WTC11 (cell line): Measurements from ENCODE around the gene METTL15. TPM values are rescaled to one million over a fixed set of nuclear protein-coding genes. Genes with fewer than 3 reads are reported as not detected.

Experiments
- ATAC-seq: fragments of 200-7000 bp; cut with Tn5 transposase; 2 replicates; pipeline ENCODE4 v1.10.0; 2021; ENCODE audit warnings: mild to moderate bottlenecking, moderate library complexity
- CTCF ChIA-PET: fragments of 300-600 bp; sonication (Branson Sonifier 250); formaldehyde crosslinking; loops from one replicate; lab custom pipeline; 2021; ENCODE audit warnings: antibody characterized with exemption; lab: Charles Lee
- POLR2A ChIA-PET: fragments of 350-600 bp; sonication (Branson Sonifier 250); formaldehyde crosslinking; loops from one replicate; lab custom pipeline; 2021; ENCODE audit warnings: antibody characterized with exemption; lab: Charles Lee
- DNase-seq: peaks from one replicate; pipeline ENCODE4 v3.0.0; 2021; ENCODE audit warnings: low spot score
- H3K27ac Mint-ChIP-seq: 2 replicates; pipeline ENCODE4 v1.8.0; 2021; ENCODE audit warnings: mixed read lengths
- H3K27me3 Mint-ChIP-seq: 2 replicates; pipeline ENCODE4 v1.8.0; 2021; ENCODE audit warnings: low read depth, mild to moderate bottlenecking, moderate library complexity, mixed read lengths
- H3K36me3 Mint-ChIP-seq: 2 replicates; pipeline ENCODE4 v1.8.0; 2021; ENCODE audit warnings: mixed read lengths
- H3K4me1 Mint-ChIP-seq: 2 replicates; pipeline ENCODE4 v1.8.0; 2022; ENCODE audit warnings: mixed read lengths
- H3K4me3 Mint-ChIP-seq: 2 replicates; pipeline ENCODE4 v1.8.0; 2021; ENCODE audit warnings: mild to moderate bottlenecking, moderate library complexity, mixed read lengths
- H3K9me3 Mint-ChIP-seq: 2 replicates; pipeline ENCODE4 v1.8.0; 2021; ENCODE audit warnings: mixed read lengths
- AR ChIP-seq: fragments of 250-450 bp; sonication (Bioruptor Pico); IDR thresholded peaks from 2 replicates; pipeline ENCODE4 v1.9.0; 2021; ENCODE audit warnings: mild to moderate bottlenecking
- ARID4B ChIP-seq: sonication (generic); formaldehyde crosslinking; IDR thresholded peaks from 2 replicates; pipeline ENCODE4 v1.8.0; 2023; ENCODE audit warnings: missing genetic modification reagents, mild to moderate bottlenecking, borderline replicate concordance
- ATF1 ChIP-seq: sonication (generic); formaldehyde crosslinking; IDR thresholded peaks from 2 replicates; pipeline ENCODE4 v1.8.1; 2023; ENCODE audit warnings: mild to moderate bottlenecking, moderate library complexity, missing genetic modification reagents
- ATF3 ChIP-seq: sonication (generic); formaldehyde crosslinking; conservative IDR thresholded peaks from 2 replicates; pipeline ENCODE4 v1.8.1; 2022; ENCODE audit warnings: mild to moderate bottlenecking, missing genetic modification reagents
- ESRRA ChIP-seq: sonication (generic); formaldehyde crosslinking; IDR thresholded peaks from 2 replicates; pipeline ENCODE4 v1.8.1; 2022; ENCODE audit warnings: mild to moderate bottlenecking, missing genetic modification reagents, borderline replicate concordance
- FOXJ3 ChIP-seq: sonication (generic); formaldehyde crosslinking; IDR thresholded peaks from 2 replicates; pipeline ENCODE4 v1.9.0; 2021; ENCODE audit warnings: missing genetic modification reagents, mild to moderate bottlenecking, borderline replicate concordance
- FOXP1 ChIP-seq: sonication (generic); formaldehyde crosslinking; IDR thresholded peaks from 2 replicates; pipeline ENCODE4 v1.8.0; 2022; ENCODE audit warnings: missing genetic modification reagents, mild to moderate bottlenecking, moderate library complexity, borderline replicate concordance
- FOXP4 ChIP-seq: sonication (generic); formaldehyde crosslinking; IDR thresholded peaks from 2 replicates; pipeline ENCODE4 v1.8.0; 2022; ENCODE audit warnings: mild to moderate bottlenecking, missing genetic modification reagents
- GRHL2 ChIP-seq: fragments of 250-450 bp; sonication (Bioruptor Pico); IDR thresholded peaks from 2 replicates; pipeline ENCODE4 v1.8.0; 2022; ENCODE audit warnings: mild to moderate bottlenecking, moderate library complexity; ENCODE audit not compliant: insufficient replicate concordance, severe bottlenecking
- IRF2 ChIP-seq: sonication (generic); formaldehyde crosslinking; IDR thresholded peaks from 2 replicates; pipeline ENCODE4 v1.8.0; 2022; ENCODE audit warnings: low read depth, missing genetic modification reagents, borderline replicate concordance
- JUN ChIP-seq: sonication (generic); formaldehyde crosslinking; IDR thresholded peaks from 2 replicates; pipeline ENCODE4 v1.8.0; 2023; ENCODE audit warnings: mild to moderate bottlenecking, missing genetic modification reagents
- PRDM15 ChIP-seq: sonication (generic); formaldehyde crosslinking; IDR thresholded peaks from 2 replicates; pipeline ENCODE4 v1.8.0; 2022; ENCODE audit warnings: missing genetic modification reagents
- PREB ChIP-seq: sonication (generic); formaldehyde crosslinking; IDR thresholded peaks from 2 replicates; pipeline ENCODE4 v1.8.1; 2022; ENCODE audit warnings: mild to moderate bottlenecking, missing genetic modification reagents, moderate library complexity, borderline replicate concordance
- PRRX2 ChIP-seq: fragments of 250-450 bp; sonication (Bioruptor Pico); IDR thresholded peaks from 2 replicates; pipeline ENCODE4 v1.8.0; 2021; ENCODE audit warnings: mild to moderate bottlenecking
- SMAD3 ChIP-seq: sonication (generic); formaldehyde crosslinking; IDR thresholded peaks from 2 replicates; pipeline ENCODE4 v1.8.0; 2022; ENCODE audit warnings: missing genetic modification reagents, mild to moderate bottlenecking, borderline replicate concordance
- STAT6 ChIP-seq: sonication (generic); formaldehyde crosslinking; conservative IDR thresholded peaks from 2 replicates; pipeline ENCODE4 v1.8.1; 2023; ENCODE audit warnings: mild to moderate bottlenecking, low read depth, missing genetic modification reagents, moderate library complexity
- TCF7 ChIP-seq: sonication (generic); formaldehyde crosslinking; IDR thresholded peaks from 2 replicates; pipeline ENCODE4 v1.8.0; 2022; ENCODE audit warnings: mild to moderate bottlenecking, low read depth, missing genetic modification reagents, moderate library complexity
- ZNF263 ChIP-seq: sonication (generic); formaldehyde crosslinking; IDR thresholded peaks from 2 replicates; pipeline ENCODE4 v1.8.1; 2022; ENCODE audit warnings: low read depth, mild to moderate bottlenecking, moderate library complexity, missing genetic modification reagents
- ZNF671 ChIP-seq: fragments of 250-450 bp; sonication (Bioruptor Pico); IDR thresholded peaks from 2 replicates; pipeline ENCODE4 v1.8.0; 2021; ENCODE audit warnings: mild to moderate bottlenecking
- total RNA-seq: library from RNA; stranded (reverse); gene quantifications from 3 replicates; pipeline ENCODE4 v1.2.3, GENCODE V29; 2021

METTL15 gene
- total RNA-seq, 1 experiment from 2014 or later, result 13.2 TPM

GRCh38 chr11:28170759-28171158 lies 62.6 kb downstream of the METTL15 start (continued):
- no peak for TF ChIP-seq JUN (CRISPR knock-in tag)
- TF ChIP-seq, all 79 proteins: peak for 0

- Mint-ChIP-seq H3K9me3 (peaks cover 8% of the 10 kb centered on the region), H3K27ac (no peak overlapping the region), H3K4me1 (no peaks in the 10 kb centered on the region), H3K27me3 (no peaks in the 10 kb centered on the region), H3K36me3 (peaks cover 12% of the 10 kb centered on the region), H3K4me3 (no peak overlapping the region)
- ATAC-seq, result no peak
- ChIA-PET CTCF (no interaction called here), POLR2A (no interaction called here)
- DNase-seq, result no peak
- TF ChIP-seq SMAD3 (CRISPR knock-in tag) (no peak), ZNF263 (CRISPR knock-in tag) (no peak), AR (CRISPR knock-in tag) (no peak), ATF3 (CRISPR knock-in tag) (no peak), ARID4B (CRISPR knock-in tag) (no peak), JUN (CRISPR knock-in tag) (no peak), ZNF671 (CRISPR knock-in tag) (no peak), GRHL2 (no peak), FOXJ3 (CRISPR knock-in tag) (no peak), ESRRA (CRISPR knock-in tag) (no peak), IRF2 (CRISPR knock-in tag) (no peak), ATF1 (no peak), FOXP1 (CRISPR knock-in tag) (no peak), FOXP4 (CRISPR knock-in tag) (no peak), PRDM15 (CRISPR knock-in tag) (no peak), PREB (CRISPR knock-in tag) (no peak), TCF7 (CRISPR knock-in tag) (no peak), PRRX2 (no peak), STAT6 (CRISPR knock-in tag) (no peak)
These were observed 68.2 kb downstream of the METTL15 start for GRCh38 chr11:28176351-28176750.
